ENCODE results near the gene GLIS1.

Gene GLIS1

GRCh38 chr1:53614231-53615021 lies 124.5 kb downstream of the GLIS1 start:
- no peak overlapping the region for H3K4me3 ChIP-seq (ENCODE audit: low read depth, low read length)
- no peak for TF ChIP-seq CTCF (IDR thresholded peaks at IDR 0.05; ENCODE audit: low read depth, low read length)

- H3K4me3 ChIP-seq (ENCODE audit: low read depth, low read length): no peak overlapping the region
Measured at GRCh38 chr1:53608676-53609075, 130.3 kb downstream of the GLIS1 start.

GRCh38 chr1:53608071-53608470 lies 130.9 kb downstream of the GLIS1 start:
- no peak for TF ChIP-seq CTCF (IDR thresholded peaks at IDR 0.05; ENCODE audit: low read depth, low read length)
- H3K4me3 ChIP-seq (ENCODE audit: low read depth, low read length): no peak overlapping the region

More at GRCh38 chr1:53608676-53609075, 130.3 kb downstream of the GLIS1 start:
- no peak for TF ChIP-seq CTCF (IDR thresholded peaks at IDR 0.05; ENCODE audit: low read depth, low read length)

GRCh38 chr1:53606651-53607051 lies 132.3 kb downstream of the GLIS1 start:
- no peak overlapping the region for H3K4me3 ChIP-seq (ENCODE audit: low read depth, low read length)
- no peak for TF ChIP-seq CTCF (IDR thresholded peaks at IDR 0.05; ENCODE audit: low read depth, low read length)

- H3K4me3 ChIP-seq (ENCODE audit: low read depth, low read length): no peak overlapping the region
- no peak for TF ChIP-seq CTCF (IDR thresholded peaks at IDR 0.05; ENCODE audit: low read depth, low read length)
Measured at GRCh38 chr1:53606197-53606596, 132.8 kb downstream of the GLIS1 start.

- TF ChIP-seq CTCF (IDR thresholded peaks at IDR 0.05; ENCODE audit: low read depth, low read length): no peak
- H3K4me3 ChIP-seq (ENCODE audit: low read depth, low read length): no peak overlapping the region
Measured at GRCh38 chr1:53605181-53605580, 133.8 kb downstream of the GLIS1 start.

GRCh38 chr1:53604291-53604919 lies 134.6 kb downstream of the GLIS1 start:
- no peak for TF ChIP-seq CTCF (IDR thresholded peaks at IDR 0.05; ENCODE audit: low read depth, low read length)
- H3K4me3 ChIP-seq (ENCODE audit: low read depth, low read length): no peak overlapping the region

Measured in WI38 (cell line).